ENCODE measurements around the gene BLTP2.
A peak's percentile ranks its signal among the peaks of the same experiment; 100 is the strongest.

BLTP2 gene

GRCh38 chr17:28598799-28599310 is 46.1 kb downstream of the BLTP2 start, which contains the start of gene SPAG5 (continued):
- TF ChIP-seq, protein P1, sequence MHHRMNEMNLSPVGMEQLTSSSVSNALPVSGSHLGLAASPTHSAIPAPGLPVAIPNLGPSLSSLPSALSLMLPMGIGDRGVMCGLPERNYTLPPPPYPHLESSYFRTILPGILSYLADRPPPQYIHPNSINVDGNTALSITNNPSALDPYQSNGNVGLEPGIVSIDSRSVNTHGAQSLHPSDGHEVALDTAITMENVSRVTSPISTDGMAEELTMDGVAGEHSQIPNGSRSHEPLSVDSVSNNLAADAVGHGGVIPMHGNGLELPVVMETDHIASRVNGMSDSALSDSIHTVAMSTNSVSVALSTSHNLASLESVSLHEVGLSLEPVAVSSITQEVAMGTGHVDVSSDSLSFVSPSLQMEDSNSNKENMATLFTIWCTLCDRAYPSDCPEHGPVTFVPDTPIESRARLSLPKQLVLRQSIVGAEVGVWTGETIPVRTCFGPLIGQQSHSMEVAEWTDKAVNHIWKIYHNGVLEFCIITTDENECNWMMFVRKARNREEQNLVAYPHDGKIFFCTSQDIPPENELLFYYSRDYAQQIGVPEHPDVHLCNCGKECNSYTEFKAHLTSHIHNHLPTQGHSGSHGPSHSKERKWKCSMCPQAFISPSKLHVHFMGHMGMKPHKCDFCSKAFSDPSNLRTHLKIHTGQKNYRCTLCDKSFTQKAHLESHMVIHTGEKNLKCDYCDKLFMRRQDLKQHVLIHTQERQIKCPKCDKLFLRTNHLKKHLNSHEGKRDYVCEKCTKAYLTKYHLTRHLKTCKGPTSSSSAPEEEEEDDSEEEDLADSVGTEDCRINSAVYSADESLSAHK (tag by site-specific recombination; IDR thresholded peaks at IDR 0.05) = peak; percentile 7; the same call in 1 of the 2 replicates
- no peak for TF ChIP-seq ZNF174 (tag by site-specific recombination; IDR thresholded peaks at IDR 0.05)
- peak; percentile 76 for TF ChIP-seq YY1 (tag by site-specific recombination; IDR thresholded peaks at IDR 0.05)
- TF ChIP-seq ZNF221 (tag by site-specific recombination; IDR thresholded peaks at IDR 0.05; ENCODE audit: borderline replicate concordance) = no peak
- peak; percentile 96 for TF ChIP-seq SP3 (tag by site-specific recombination; IDR thresholded peaks at IDR 0.05)
- no peak for TF ChIP-seq ZNF311 (tag by site-specific recombination; IDR thresholded peaks at IDR 0.05; ENCODE audit: borderline replicate concordance)
- peak; percentile 65; the same call in 1 of the 2 replicates for TF ChIP-seq KLF16 (tag by site-specific recombination; IDR thresholded peaks at IDR 0.05)
- peak; percentile 85 for TF ChIP-seq ZNF335 (tag by site-specific recombination; conservative IDR thresholded peaks at IDR 0.05)
- peak; percentile 77; the same call in 1 of the 2 replicates for TF ChIP-seq KLF8 (tag by site-specific recombination; IDR thresholded peaks at IDR 0.05)
- no peak for TF ChIP-seq ZSCAN16 (tag by site-specific recombination; IDR thresholded peaks at IDR 0.05)

DNA sequence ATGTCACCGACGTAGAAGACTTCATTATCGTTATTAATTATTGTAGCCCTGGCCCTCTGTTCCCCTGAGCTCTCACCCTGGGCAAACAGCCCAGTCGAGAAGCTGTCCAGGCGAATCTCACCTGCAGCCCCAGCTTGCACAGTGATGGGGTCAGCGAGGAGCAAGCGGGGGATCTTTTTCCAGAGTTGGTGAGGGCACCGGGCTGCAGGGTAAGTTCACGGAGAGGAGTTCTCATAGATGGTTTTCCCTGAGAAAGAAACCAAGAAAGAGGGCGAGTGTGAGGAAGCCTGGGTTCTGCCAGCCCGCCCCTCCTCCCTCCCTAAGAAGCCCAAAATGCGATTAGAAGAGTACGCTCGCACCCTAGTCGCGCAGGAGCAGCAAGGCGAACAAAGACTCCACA is 46.6 kb downstream of the BLTP2 start:
- H3K4me3 ChIP-seq (ENCODE audit: low read depth, low read length) = peak overlapping the region; percentile 87
- H3K4me1 ChIP-seq (ENCODE audit: control insufficient read depth, insufficient read depth, low read length) = no peaks in the 10 kb centered on the region
- ChIA-PET POLR2A (interaction anchor here (0.7 to 3.0 kb wide), 9 partner anchors 9 to 121 kb away, joined by 3 to 30 read pairs (median 8); partner anchors contain the start of genes ALDOC, PIGS and RPL23A), CTCF (interaction anchor here (0.8 to 1.2 kb wide), 5 partner anchors 9 to 58 kb away, joined by 3 to 5 read pairs (median 4); no protein-coding TSS in a partner anchor)
- H3K9me3 ChIP-seq (ENCODE audit: control insufficient read depth, insufficient read depth, low read depth, low read length) = no peaks in the 10 kb centered on the region
- H3K27ac ChIP-seq (ENCODE audit: extremely low read depth, low read depth, low read length) = peak overlapping the region; percentile 90
- H3K36me3 ChIP-seq (ENCODE audit: control insufficient read depth in 2 of 2, insufficient read depth in 1 of 2, low read length in 2 of 2) = peaks cover 29 to 43% of the 10 kb centered on the region in 2 experiments
- TF ChIP-seq ZNF335 (tag by site-specific recombination; conservative IDR thresholded peaks at IDR 0.05) (peak; percentile 76), HOXD13 (CRISPR knock-in tag; IDR thresholded peaks at IDR 0.05; ENCODE audit: borderline replicate concordance) (no peak)

GRCh38 chr17:28597606-28598383 is 47.2 kb downstream of the BLTP2 start:
- POLR2A ChIA-PET = interaction anchor here (0.7 to 3.0 kb wide), 8 partner anchors 9 to 122 kb away, joined by 3 to 30 read pairs (median 8); partner anchors contain the start of genes ALDOC, PIGS and RPL23A
- CTCF ChIA-PET = interaction anchor here (0.8 to 1.2 kb wide), 5 partner anchors 8 to 57 kb away, joined by 3 to 5 read pairs (median 4); no protein-coding TSS in a partner anchor
- H3K27ac ChIP-seq (ENCODE audit: extremely low read depth, low read depth, low read length) = peak overlapping the region; percentile 90

More at GRCh38 chr17:28597606-28598383, 47.2 kb downstream of the BLTP2 start:
- Histone ChIP-seq H3K4me3 (ENCODE audit: low read depth, low read length) (peak overlapping the region; percentile 87), H3K36me3 (ENCODE audit: control insufficient read depth in 2 of 2, insufficient read depth in 1 of 2, low read length in 2 of 2) (peaks cover 35 to 46% of the 10 kb centered on the region in 2 experiments), H3K4me1 (ENCODE audit: control insufficient read depth, insufficient read depth, low read length) (no peaks in the 10 kb centered on the region), H3K9me3 (ENCODE audit: control insufficient read depth, insufficient read depth, low read depth, low read length) (no peaks in the 10 kb centered on the region)
- no peak for TF ChIP-seq KLF8 (tag by site-specific recombination; IDR thresholded peaks at IDR 0.05)
- 0 out of 2 replicates have a peak, but pooled peaks have one; percentile 11 for TF ChIP-seq ZNF660 (tag by site-specific recombination; IDR thresholded peaks at IDR 0.05)
- no peak for TF ChIP-seq ZNF423 (tag by site-specific recombination; IDR thresholded peaks at IDR 0.05)
